ENCODE results near the gene CDA.

The CDA gene

DNA sequence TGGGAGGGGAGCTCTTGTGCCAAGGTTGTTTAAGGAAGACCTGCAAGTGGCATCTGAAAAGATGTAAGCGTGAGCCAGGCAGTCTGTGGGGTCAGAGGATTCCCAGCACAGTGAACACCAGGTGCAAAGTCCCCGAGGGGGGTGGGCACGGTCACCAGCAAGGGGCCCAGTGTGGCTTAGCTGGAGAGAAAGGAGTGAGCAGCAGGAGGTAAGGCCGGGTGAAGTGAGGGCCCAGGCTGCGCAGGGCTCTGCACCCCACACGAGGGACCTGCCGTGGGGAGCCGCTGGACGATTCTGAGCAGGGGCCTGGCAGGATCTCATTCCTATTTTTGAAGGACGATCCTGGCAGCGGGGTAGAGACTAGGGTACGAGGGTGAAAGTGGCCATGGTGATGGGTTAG lies 68.1 kb downstream of the CDA start:
- TF ChIP-seq FOXM1 (IDR thresholded peaks at IDR 0.05; ENCODE audit: borderline replicate concordance), result no peak
- TF ChIP-seq LEF1 (IDR thresholded peaks at IDR 0.05; ENCODE audit: borderline replicate concordance), result no peak
- no peak for TF ChIP-seq HDGF (IDR thresholded peaks at IDR 0.05; ENCODE audit: borderline replicate concordance)
- TF ChIP-seq NFRKB (IDR thresholded peaks at IDR 0.05), result no peak
- no peak for TF ChIP-seq ELF4 (IDR thresholded peaks at IDR 0.05)
- TF ChIP-seq ZNF384 (IDR thresholded peaks at IDR 0.05), result no peak
- TF ChIP-seq TARDBP (IDR thresholded peaks at IDR 0.05), result no peak
- no peak for TF ChIP-seq L3MBTL2 (conservative IDR thresholded peaks at IDR 0.05)
- TF ChIP-seq FOXK2 (IDR thresholded peaks at IDR 0.05), result no peak
- TF ChIP-seq BHLHE40 (IDR thresholded peaks at IDR 0.05; ENCODE audit: borderline replicate concordance), result no peak
- TF ChIP-seq FOXA1 (IDR thresholded peaks at IDR 0.05), result no peak
- TF ChIP-seq ARNT (IDR thresholded peaks at IDR 0.05), result no peak
- no peak for TF ChIP-seq CTBP1 (IDR thresholded peaks at IDR 0.05; ENCODE audit: borderline replicate concordance)
- TF ChIP-seq SUZ12 (IDR thresholded peaks at IDR 0.05), result no peak
- TF ChIP-seq, protein P1, sequence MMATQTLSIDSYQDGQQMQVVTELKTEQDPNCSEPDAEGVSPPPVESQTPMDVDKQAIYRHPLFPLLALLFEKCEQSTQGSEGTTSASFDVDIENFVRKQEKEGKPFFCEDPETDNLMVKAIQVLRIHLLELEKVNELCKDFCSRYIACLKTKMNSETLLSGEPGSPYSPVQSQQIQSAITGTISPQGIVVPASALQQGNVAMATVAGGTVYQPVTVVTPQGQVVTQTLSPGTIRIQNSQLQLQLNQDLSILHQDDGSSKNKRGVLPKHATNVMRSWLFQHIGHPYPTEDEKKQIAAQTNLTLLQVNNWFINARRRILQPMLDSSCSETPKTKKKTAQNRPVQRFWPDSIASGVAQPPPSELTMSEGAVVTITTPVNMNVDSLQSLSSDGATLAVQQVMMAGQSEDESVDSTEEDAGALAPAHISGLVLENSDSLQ (IDR thresholded peaks at IDR 0.05), result no peak
- no peak for TF ChIP-seq SP1 (IDR thresholded peaks at IDR 0.05)
- POLR2A ChIA-PET, result interaction anchor here (0.8 kb wide), 2 partner anchors 9 to 24 kb away, joined by 3 read pairs; partner anchors contain the start of gene PINK1
- DNase-seq (ENCODE audit: extremely low spot score), result no peak
- CTCF ChIA-PET, result no interaction called here

DNA sequence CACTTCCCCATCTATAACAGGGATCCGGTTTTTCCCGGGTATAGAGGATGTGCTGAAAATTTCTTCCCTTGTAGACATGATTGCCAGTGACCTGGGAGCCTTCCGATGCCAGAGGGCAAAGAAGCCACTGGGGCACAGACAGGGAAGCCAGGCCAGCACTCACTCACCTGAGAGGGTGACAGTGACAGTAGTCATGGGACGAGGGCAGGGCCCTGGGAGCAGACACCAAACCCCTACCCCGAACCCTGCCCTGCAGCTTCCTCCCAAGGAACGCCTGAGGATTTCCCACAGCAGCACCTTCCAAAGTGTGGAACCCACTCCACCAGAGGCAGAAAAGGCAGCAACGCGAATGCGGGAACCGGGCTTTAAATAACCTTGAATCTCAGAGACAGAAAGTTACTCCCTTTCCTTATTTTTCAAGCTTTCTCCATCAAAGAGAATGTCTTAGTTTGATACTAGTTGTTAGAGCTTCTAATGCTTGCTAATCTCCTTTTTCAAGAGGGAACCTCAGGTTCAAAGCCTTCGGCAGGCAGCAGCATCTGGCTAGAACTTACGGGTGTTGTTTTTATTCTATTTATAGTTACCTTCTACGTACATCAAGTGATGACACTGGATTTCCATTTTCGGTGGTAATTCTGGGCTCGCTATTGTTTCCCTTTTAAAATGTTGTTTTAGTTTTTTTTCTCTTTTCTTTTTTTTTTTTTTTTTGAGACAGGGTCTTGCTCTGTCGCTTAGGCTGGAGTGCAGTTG lies 69.4 kb downstream of the CDA start:
- TF ChIP-seq LEF1 (IDR thresholded peaks at IDR 0.05; ENCODE audit: borderline replicate concordance) (no peak), SUZ12 (IDR thresholded peaks at IDR 0.05) (no peak)
- no peak for DNase-seq (ENCODE audit: extremely low spot score)
- ChIA-PET POLR2A (no interaction called here), CTCF (no interaction called here)

DNA sequence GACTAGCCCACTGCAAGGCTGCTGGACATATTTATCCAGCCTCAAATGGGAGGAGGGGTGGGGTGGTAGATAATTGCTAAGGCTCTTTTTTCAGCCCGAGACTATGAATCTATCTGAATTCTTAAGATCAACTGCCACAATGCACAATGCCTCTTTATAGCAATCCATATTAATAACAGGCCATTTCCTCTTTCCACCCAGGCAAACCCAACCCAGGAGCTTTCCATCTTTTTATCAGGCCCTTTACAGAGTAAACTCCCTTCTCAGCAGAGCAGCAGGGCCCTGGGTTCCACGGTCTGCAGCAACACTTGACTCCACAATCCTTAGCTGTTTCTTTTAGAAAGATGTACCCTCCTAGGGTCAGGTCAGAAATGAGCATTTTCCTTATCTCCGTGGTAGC lies 71.5 kb downstream of the CDA start:
- ChIA-PET POLR2A (interaction anchor here (0.9 to 2.1 kb wide), 5 partner anchors 11 to 149 kb away, joined by 3 to 15 read pairs (median 6); no protein-coding TSS in a partner anchor), CTCF (interaction anchor here (0.7 kb wide), 1 partner anchor 32 kb away, joined by 3 read pairs; no protein-coding TSS in a partner anchor)
- no peak for DNase-seq (ENCODE audit: extremely low spot score)
- no peak for TF ChIP-seq FOXK2 (IDR thresholded peaks at IDR 0.05)
- TF ChIP-seq ARNT (IDR thresholded peaks at IDR 0.05), result no peak
- no peak for TF ChIP-seq HDGF (IDR thresholded peaks at IDR 0.05; ENCODE audit: borderline replicate concordance)
- no peak for TF ChIP-seq LEF1 (IDR thresholded peaks at IDR 0.05; ENCODE audit: borderline replicate concordance)
- TF ChIP-seq ZNF384 (IDR thresholded peaks at IDR 0.05), result no peak
- TF ChIP-seq SUZ12 (IDR thresholded peaks at IDR 0.05), result no peak

DNA sequence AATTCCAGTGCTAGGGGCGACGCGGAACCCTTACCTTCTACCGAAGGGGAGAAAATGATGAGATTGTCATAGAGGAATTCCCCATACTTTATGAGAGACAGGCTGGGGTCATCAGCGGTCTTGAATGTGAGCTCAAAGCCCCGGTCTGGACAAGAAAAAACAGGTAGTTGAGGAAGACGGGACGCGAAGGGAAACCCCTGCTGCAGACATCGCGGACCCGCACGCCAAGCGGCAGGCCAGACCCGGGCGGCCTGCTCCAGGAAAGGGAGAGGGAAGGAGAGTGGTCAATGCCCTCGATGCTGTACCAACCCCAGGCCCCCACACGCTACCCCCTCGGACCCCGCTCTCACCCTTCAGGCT lies 71.9 kb downstream of the CDA start:
- no peak for DNase-seq (ENCODE audit: extremely low spot score)
- CTCF ChIA-PET, result interaction anchor here (0.5 to 1.4 kb wide), 3 partner anchors 27 to 525 kb away, joined by 3 to 6 read pairs (median 3); no protein-coding TSS in a partner anchor
- POLR2A ChIA-PET, result interaction anchor here (0.6 to 2.1 kb wide), 15 partner anchors 8 to 150 kb away, joined by 3 to 18 read pairs (median 5); partner anchors contain the start of gene CDA
- TF ChIP-seq FOXK2 (IDR thresholded peaks at IDR 0.05), result no peak
- no peak for TF ChIP-seq FOXM1 (IDR thresholded peaks at IDR 0.05; ENCODE audit: borderline replicate concordance)
- TF ChIP-seq NFRKB (IDR thresholded peaks at IDR 0.05), result no peak
- TF ChIP-seq L3MBTL2 (conservative IDR thresholded peaks at IDR 0.05), result no peak
- TF ChIP-seq ARNT (IDR thresholded peaks at IDR 0.05), result no peak
- no peak for TF ChIP-seq FOXA1 (IDR thresholded peaks at IDR 0.05)
- no peak for TF ChIP-seq SP1 (IDR thresholded peaks at IDR 0.05)
- TF ChIP-seq, protein P1 (IDR thresholded peaks at IDR 0.05), result no peak
- no peak for TF ChIP-seq TARDBP (IDR thresholded peaks at IDR 0.05)
- no peak for TF ChIP-seq HDGF (IDR thresholded peaks at IDR 0.05; ENCODE audit: borderline replicate concordance)
- no peak for TF ChIP-seq CTBP1 (IDR thresholded peaks at IDR 0.05; ENCODE audit: borderline replicate concordance)
- TF ChIP-seq ELF4 (IDR thresholded peaks at IDR 0.05), result no peak
- TF ChIP-seq BHLHE40 (IDR thresholded peaks at IDR 0.05; ENCODE audit: borderline replicate concordance), result no peak

DNA sequence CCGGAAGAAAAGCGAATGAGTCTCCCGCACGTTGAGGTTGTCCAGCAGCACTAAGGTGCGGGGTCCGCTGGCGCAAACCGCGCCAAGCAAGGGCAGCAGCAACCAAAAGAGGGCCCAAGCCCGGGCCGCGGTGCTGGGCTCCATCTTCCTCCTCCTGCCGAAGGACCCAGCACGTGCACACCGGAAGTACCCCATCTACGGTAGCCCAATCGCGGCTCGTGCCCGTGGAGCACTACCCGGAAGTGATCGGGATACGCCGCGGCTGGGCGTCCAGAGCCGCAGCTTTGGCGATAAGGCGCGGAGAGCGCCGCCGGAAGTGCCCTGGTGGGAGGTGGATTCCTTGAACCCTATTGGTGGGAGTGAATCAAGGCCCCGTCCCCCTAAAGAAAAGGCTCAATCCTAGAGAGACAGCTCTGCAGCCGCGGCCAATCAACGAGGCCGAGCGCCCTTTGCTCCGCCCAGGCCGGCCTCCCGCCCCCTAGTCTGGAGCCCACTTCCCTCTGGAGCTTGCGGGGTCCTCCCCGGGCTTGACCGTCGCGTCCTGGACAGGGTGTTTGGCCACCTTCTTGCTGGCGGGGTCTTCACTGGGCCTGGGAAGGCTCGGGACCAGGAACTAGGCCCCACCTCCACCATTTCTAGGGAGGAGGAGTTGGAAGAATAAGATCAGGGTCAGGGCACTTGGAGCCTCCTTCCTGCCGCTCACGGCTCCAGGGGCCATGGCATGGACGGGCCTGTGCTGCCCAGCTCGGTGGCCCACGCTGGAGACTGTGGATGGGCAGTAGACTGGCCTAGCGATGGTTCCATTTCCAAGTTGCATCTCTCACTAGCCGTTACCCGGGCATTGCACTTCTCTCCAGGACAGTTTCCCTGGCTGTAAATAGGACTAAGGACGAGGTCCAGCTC lies 72.6 kb downstream of the CDA start, which contains the start of gene DDOST:
Gene DDOST, minus strand, starts transcription at position 163 of the 903 bp plus-strand sequence. Its CDS starts 19 bp downstream, at position 144.
- peak; percentile 84 for TF ChIP-seq ELF4 (IDR thresholded peaks at IDR 0.05)
- TF ChIP-seq L3MBTL2 (conservative IDR thresholded peaks at IDR 0.05), result 0 out of 2 replicates have a peak, but pooled peaks have one; percentile 12
- no peak for TF ChIP-seq LEF1 (IDR thresholded peaks at IDR 0.05; ENCODE audit: borderline replicate concordance)
- ChIA-PET POLR2A (interaction anchor here (0.6 to 2.1 kb wide), 27 partner anchors 9 to 174 kb away, joined by 3 to 18 read pairs (median 5); partner anchors contain the start of genes CDA and MUL1), CTCF (interaction anchor here (0.5 to 1.4 kb wide), 4 partner anchors 27 to 525 kb away, joined by 3 to 6 read pairs (median 3); no protein-coding TSS in a partner anchor)
- peak; percentile 96 for DNase-seq (ENCODE audit: extremely low spot score)

DNA sequence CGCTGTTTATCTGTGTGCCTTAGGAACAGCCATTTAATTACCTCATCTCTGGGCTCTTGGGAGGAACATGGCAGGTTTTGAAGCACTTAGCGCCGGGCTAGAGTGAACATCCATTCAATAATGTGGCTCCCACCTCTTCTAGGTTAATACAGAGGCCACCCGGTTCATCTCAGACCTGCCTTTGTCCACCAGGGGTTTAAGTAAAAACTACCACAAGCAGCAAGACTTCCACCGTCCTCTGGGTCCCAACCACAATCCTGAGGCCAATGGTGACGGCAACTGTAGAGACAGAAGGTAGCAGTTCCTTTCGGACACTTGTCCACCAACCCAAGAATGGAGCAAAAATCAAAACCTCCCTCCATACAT lies 73.2 kb downstream of the CDA start:
- CTCF ChIA-PET, result interaction anchor here (0.7 to 1.4 kb wide), 2 partner anchors 28 to 36 kb away, joined by 3 to 6 read pairs; no protein-coding TSS in a partner anchor
- POLR2A ChIA-PET, result interaction anchor here (1.0 to 2.1 kb wide), 16 partner anchors 11 to 154 kb away, joined by 3 to 18 read pairs (median 6); partner anchors contain the start of gene MUL1

More for the DNA sequence above, 73.2 kb downstream of the CDA start:
- TF ChIP-seq SUZ12 (IDR thresholded peaks at IDR 0.05) (no peak), LEF1 (IDR thresholded peaks at IDR 0.05; ENCODE audit: borderline replicate concordance) (no peak), CTBP1 (IDR thresholded peaks at IDR 0.05; ENCODE audit: borderline replicate concordance) (no peak), FOXM1 (IDR thresholded peaks at IDR 0.05; ENCODE audit: borderline replicate concordance) (no peak), ZNF384 (IDR thresholded peaks at IDR 0.05) (no peak), FOXA1 (IDR thresholded peaks at IDR 0.05) (no peak), ELF4 (IDR thresholded peaks at IDR 0.05) (no peak), ARNT (IDR thresholded peaks at IDR 0.05) (no peak), HDGF (IDR thresholded peaks at IDR 0.05; ENCODE audit: borderline replicate concordance) (no peak), TARDBP (IDR thresholded peaks at IDR 0.05) (no peak), FOXK2 (IDR thresholded peaks at IDR 0.05) (no peak), NFRKB (IDR thresholded peaks at IDR 0.05) (no peak), SP1 (IDR thresholded peaks at IDR 0.05) (no peak), BHLHE40 (IDR thresholded peaks at IDR 0.05; ENCODE audit: borderline replicate concordance) (no peak), L3MBTL2 (conservative IDR thresholded peaks at IDR 0.05) (no peak)
- TF ChIP-seq, protein P1 (IDR thresholded peaks at IDR 0.05), result no peak
- no peak for DNase-seq (ENCODE audit: extremely low spot score)

All from HEK293T (cell line).